ENCODE results near the gene TUBGCP6. TPM values are rescaled to one million over a fixed set of nuclear protein-coding genes. Genes with fewer than 3 reads are reported as not detected.

Gene TUBGCP6
- total RNA-seq (2022; extraction: Qiagen RNA extraction; ENCODE audit: low read depth): 7.2 to 13.0 TPM (median 9.8 TPM) in 5 replicates

DNA sequence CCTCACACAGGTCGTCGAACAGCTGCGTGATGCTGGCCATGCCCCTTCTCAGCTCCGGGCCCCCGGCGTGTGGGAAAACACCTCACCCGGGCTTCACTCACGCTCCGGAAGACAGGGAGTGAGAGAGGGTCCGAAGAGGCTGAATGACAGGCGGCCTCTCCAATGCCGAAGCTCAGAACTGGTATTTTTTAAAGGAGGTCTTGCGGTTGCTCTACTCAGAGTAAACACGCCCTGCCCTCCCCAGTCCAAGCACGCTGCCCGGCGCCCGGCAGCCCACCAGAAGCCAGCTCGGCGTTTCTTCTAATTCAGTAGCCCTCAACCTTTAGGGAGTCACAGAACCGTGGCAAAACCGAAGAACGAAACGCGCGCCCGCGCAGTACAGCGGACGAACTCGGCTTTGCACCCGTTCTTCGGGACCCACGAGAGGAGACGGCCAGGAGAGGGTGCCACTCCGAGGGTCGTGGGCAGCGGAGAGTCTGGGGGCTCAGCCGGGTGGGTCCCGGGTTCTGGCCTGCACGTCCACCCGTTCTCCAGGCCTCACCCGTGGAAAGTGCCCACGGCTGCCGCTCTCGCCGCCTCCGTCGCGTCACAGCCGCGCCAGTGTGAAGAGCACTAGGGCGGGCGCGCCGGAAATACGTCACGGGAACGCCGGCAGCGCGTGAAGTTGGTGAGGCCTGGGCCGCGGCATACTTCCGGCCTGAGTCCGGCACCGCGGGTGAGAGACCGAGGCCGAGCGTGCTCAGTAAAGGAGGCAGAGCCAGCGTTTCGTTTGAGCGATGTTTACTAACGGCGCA is at the start of gene TUBGCP6:
TSS of gene TUBGCP6 (minus strand) at position 604 of the 794 bp plus-strand sequence. CDS start at position 40, 564 bp downstream.

DNA sequence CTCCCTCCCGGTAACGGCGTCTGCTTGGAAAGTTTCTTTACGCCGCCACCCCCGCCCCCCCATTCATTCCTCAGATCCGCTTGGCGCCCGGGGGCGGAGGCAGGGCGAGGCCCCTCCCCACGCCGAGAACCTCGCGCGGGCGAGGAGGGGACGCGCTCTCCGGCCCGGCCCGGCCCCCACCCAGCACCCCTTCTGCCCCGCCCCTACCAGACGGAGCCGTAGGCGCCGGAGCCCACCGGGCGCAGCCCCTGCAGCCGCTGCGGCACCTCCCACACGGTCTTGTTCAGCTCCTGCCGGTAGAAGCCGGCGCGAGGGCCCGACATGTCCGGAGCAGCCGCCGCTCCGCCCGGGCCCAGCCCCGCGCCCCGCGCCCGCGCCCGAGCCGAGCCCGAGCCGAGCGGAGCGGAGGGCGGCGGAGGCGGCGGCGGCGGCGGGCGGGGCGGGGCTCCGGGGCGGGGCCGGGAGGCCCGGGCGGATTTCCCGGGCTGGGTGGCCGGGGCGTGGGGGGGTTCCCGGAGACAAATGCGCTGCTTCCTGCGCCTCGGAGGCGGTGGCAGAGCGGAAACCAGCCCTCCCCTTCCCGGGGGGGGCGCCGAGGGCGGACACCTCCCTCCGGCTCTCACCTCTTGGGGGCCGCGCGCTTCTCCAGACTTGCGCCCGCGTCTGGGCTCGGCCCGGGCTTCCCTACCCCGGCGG is 25.3 kb upstream of the TUBGCP6 start, which contains the start of gene MAPK11:
TSS of gene MAPK11 (minus strand) at position 411 of the 696 bp plus-strand sequence. CDS start at position 323, 88 bp downstream.

GRCh38 chr22:50261615-50262459 is 17.0 kb upstream of the TUBGCP6 start, which contains the start of gene MAPK12:
TSS of gene MAPK12 (minus strand) at chr22:50261683. CDS start at chr22:50261509, 174 bp downstream.

GRCh38 chr22:50250555-50251476 is 6.0 kb upstream of the TUBGCP6 start, which contains the start of gene HDAC10:
TSS of gene HDAC10 (minus strand) at chr22:50251265. CDS start at chr22:50251032, 233 bp downstream.

GRCh38 chr22:50200461-50201190 is 44.2 kb downstream of the TUBGCP6 start, which contains the start of gene SELENOO:
TSS of gene SELENOO (plus strand) at chr22:50201011. CDS start at chr22:50201037, 26 bp downstream.

DNA sequence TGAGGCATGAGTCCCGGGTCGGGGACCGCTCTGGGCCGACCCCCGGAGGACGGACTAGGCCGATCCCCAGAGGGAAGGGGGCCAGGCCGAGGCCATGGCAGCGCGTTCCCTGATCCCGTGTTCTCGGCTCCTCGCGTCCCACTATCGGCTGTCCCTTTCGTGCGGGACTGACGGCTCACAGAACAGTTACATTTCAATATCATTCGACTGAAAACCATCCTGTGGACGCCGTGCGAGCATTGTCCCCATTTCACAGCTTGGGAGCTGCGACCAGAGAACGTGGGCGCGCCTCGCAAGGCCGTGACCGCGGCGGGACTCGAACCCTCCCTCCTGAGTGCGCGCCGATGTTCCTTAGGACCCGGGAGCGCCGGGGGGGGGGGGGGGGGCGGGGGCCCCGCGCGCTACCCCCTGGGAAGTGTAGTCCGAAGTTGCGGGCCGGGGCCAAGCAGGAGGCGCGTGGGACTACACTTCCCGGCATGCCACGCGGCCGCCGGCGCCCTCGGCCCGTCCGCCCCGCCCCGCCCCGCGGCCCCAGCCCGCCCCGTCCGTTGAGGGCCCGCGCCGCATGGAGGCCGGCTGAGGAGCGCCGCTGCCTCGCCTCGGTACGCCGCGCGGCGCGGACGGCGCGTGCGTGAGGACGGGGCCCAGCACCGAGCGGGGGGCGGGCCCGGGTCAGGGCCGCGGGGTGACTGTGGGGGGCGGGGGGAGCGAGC is 59.3 kb downstream of the TUBGCP6 start, which contains the start of gene TRABD:
TSS of gene TRABD (plus strand) at position 539 of the 713 bp plus-strand sequence. CDS start 7,148 bp downstream, outside the sequence.

DNA sequence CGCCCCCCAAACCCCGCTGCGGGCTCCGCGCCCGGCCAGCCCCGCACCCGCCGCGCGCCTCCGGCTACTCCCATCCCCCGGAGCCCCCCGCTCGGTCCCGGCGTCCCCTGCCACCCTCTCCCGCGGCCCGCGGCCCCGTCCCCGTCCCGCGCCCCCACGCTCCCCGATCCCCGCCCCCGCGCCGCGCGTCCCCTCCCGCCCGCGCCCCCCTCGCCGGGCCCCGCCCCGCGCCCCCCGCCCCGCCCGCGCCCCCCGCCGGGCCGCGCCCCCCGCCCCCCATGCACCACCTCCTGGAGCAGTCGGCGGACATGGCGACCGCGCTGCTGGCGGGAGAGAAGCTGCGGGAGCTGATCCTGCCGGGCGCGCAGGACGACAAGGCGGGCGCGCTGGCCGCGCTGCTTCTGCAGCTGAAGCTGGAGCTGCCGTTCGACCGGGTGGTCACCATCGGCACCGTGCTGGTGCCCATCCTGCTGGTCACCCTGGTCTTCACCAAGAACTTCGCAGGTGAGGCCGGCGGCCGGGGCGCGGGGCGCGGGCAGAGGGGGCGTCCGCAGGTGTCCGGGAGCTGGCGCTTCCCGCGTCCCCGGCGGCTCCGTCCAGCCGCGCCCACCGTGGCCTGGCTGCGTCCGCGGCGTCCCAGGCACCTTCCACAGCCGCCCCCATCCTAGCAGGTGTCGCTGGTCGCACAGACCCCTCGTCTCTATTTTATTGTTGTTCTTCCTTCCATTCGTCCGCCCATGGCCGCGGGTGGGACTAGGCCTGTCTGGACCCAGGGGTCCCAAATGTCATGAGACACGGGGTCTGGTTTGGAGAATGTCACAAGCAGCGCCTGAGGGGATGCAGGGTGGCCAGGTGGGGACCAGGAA is 74.1 kb downstream of the TUBGCP6 start, which contains the start of gene PANX2:
TSS of gene PANX2 (plus strand) at position 279 of the 866 bp plus-strand sequence. CDS start at position 279, 0 bp downstream.

Other genes with a start within 250 kb of the TUBGCP6 start
- gene IL17REL, start 232.3 kb downstream of the TUBGCP6 start, total RNA-seq (2022; extraction: Qiagen RNA extraction; ENCODE audit: low read depth): not detected in 5 replicates
- gene TTLL8, start 186.7 kb downstream of the TUBGCP6 start, total RNA-seq (2022; extraction: Qiagen RNA extraction; ENCODE audit: low read depth): not detected in 5 replicates
- 0.06 to 0.07 TPM (median 0.07 TPM) in 3 of 5 replicates, not detected in the others for gene MLC1, start 159.6 kb downstream of the TUBGCP6 start, total RNA-seq (2022; extraction: Qiagen RNA extraction; ENCODE audit: low read depth)
- gene MOV10L1, start 155.0 kb downstream of the TUBGCP6 start, total RNA-seq (2022; extraction: Qiagen RNA extraction; ENCODE audit: low read depth): not detected in 5 replicates
- gene PANX2, start 74.3 kb downstream of the TUBGCP6 start, total RNA-seq (2022; extraction: Qiagen RNA extraction; ENCODE audit: low read depth): 6.2 to 7.7 TPM (median 7.0 TPM) in 5 replicates
- gene TRABD, start 59.1 kb downstream of the TUBGCP6 start, total RNA-seq (2022; extraction: Qiagen RNA extraction; ENCODE audit: low read depth): 23.5 to 41.4 TPM (median 35.1 TPM) in 5 replicates
- gene SELENOO, start 44.0 kb downstream of the TUBGCP6 start, total RNA-seq (2022; extraction: Qiagen RNA extraction; ENCODE audit: low read depth): 13.1 to 22.1 TPM (median 17.1 TPM) in 5 replicates
- 7.9 to 14.0 TPM (median 12.2 TPM) in 5 replicates for gene HDAC10, start 6.2 kb upstream of the TUBGCP6 start, total RNA-seq (2022; extraction: Qiagen RNA extraction; ENCODE audit: low read depth)
- gene MAPK12, start 16.7 kb upstream of the TUBGCP6 start, total RNA-seq (2022; extraction: Qiagen RNA extraction; ENCODE audit: low read depth): 18.0 to 24.9 TPM (median 23.4 TPM) in 5 replicates
- gene MAPK11, start 25.4 kb upstream of the TUBGCP6 start, total RNA-seq (2022; extraction: Qiagen RNA extraction; ENCODE audit: low read depth): 4.5 to 7.4 TPM (median 7.0 TPM) in 5 replicates
- gene PLXNB2, start 62.6 kb upstream of the TUBGCP6 start, total RNA-seq (2022; extraction: Qiagen RNA extraction; ENCODE audit: low read depth): 93.1 to 128 TPM (median 108 TPM) in 5 replicates
- 2.2 to 3.4 TPM (median 2.8 TPM) in 5 replicates for gene DENND6B, start 82.0 kb upstream of the TUBGCP6 start, total RNA-seq (2022; extraction: Qiagen RNA extraction; ENCODE audit: low read depth)
- 9.3 to 13.6 TPM (median 13.2 TPM) in 5 replicates for gene PPP6R2, start 98.3 kb upstream of the TUBGCP6 start, total RNA-seq (2022; extraction: Qiagen RNA extraction; ENCODE audit: low read depth)
- 17.7 to 27.3 TPM (median 24.6 TPM) in 5 replicates for gene SBF1, start 230.0 kb upstream of the TUBGCP6 start, total RNA-seq (2022; extraction: Qiagen RNA extraction; ENCODE audit: low read depth)
- 0.49 to 0.87 TPM (median 0.50 TPM) in 5 replicates for gene ADM2, start 236.5 kb upstream of the TUBGCP6 start, total RNA-seq (2022; extraction: Qiagen RNA extraction; ENCODE audit: low read depth)
- 0.05 TPM in 1 of 5 replicates, not detected in the others for gene MIOX, start 241.8 kb upstream of the TUBGCP6 start, total RNA-seq (2022; extraction: Qiagen RNA extraction; ENCODE audit: low read depth)

All from A549 treated with CpdA at 1 μM for 4 hours (cell line).